OCI-M1 (cell line): ENCODE results near the gene B3GAT2.

Experiments
- DNase-seq: peaks from one replicate; lab custom pipeline; 2025; lab: John Stamatoyannopoulos, UW

The B3GAT2 gene

DNA sequence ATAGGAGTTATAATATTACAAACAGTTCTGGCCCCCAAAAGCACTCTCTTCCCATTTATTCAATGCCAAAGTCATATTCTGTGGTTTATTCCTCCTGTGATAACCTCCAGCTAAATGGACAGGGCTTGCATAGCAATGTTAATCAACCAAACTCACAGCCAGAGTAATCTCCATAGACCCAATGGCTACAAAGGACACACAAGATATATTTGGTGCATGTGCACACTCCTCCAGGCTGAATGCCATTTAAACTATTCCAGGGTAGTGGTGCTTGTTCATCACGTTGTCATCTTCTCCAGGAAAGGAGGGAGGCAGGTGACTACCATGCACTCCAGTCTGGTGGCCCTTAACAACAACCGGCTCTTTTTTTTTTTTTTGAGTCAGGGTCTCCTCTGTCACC, 56.8 kb downstream of the B3GAT2 start:
- no peak for DNase-seq

DNA sequence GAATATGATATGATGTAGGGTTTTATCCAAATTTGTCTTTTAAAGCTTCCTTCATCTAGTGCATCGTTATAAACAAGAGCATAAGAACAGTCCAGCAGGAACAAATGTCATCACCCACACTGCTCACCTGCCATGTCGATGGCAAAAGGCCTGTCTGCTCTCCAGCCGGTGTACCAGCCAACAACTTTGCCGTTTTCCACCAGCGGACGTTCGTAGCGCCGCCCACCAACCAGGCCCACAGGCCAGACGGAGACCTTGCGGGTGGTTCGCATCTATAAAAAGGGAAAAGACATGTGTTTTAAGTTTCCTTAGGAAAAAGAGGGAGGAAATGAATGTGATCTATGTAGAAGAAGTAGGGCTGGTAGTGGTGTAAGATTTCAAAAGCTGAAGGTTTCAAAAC, 62.9 kb downstream of the B3GAT2 start:
- no peak for DNase-seq

DNA sequence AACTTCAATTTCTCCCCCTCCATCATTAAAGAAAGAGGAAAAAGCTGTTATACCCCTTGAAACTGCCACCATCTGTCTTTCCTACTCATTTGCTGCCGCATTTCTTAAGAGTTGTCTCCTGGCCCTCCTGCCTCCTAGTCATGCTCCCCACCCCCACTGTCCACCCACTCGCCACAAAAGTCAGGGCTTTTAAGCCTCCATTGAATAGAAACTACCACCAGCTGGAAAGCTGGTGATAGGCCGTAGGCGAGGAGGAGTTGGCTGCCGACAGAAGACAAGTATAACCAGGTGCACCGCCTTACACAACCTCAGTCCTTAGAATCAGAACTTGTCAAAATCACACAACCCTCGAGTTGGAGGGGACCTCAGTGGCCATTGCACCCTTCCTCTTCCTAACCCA, 67.6 kb downstream of the B3GAT2 start:
- no peak for DNase-seq

DNA sequence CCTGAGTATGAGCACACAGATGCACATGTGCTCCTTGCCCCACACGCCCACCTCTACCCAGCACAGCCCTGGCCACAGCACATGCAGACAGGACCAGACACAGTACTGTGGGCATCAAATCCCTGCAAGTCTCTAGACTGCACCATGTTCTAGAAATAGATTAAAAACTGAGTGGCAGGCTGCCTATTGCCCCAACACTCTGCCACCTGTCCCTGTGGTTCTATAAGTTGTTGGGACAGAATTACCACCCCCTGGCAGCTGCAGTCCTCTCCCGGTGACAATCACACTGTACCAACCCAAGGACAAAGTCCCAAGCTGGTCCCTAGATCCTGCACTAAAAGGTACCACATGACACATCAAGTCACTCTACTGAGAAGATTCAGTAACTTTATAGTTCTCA, 70.2 kb downstream of the B3GAT2 start:
- no peak for DNase-seq

DNA sequence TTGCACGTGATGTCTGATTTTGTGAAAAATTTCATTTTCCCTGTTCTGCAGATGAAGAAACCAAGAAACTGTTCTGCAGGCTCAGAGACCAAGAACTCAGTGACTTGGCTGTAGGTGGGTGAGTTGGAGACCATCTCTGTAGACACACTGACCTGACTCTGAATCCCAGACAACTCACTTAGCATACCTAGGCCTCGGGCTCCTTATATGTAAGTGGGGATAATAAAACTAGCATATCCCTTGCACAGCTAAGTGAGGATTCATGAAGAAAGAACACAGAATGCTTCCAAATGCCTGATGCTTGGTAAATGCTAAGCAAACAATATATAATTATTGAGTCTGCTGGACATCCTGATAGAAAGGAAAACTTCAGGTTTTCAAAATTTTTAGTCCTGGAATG, 70.8 kb downstream of the B3GAT2 start:
- no peak for DNase-seq

DNA sequence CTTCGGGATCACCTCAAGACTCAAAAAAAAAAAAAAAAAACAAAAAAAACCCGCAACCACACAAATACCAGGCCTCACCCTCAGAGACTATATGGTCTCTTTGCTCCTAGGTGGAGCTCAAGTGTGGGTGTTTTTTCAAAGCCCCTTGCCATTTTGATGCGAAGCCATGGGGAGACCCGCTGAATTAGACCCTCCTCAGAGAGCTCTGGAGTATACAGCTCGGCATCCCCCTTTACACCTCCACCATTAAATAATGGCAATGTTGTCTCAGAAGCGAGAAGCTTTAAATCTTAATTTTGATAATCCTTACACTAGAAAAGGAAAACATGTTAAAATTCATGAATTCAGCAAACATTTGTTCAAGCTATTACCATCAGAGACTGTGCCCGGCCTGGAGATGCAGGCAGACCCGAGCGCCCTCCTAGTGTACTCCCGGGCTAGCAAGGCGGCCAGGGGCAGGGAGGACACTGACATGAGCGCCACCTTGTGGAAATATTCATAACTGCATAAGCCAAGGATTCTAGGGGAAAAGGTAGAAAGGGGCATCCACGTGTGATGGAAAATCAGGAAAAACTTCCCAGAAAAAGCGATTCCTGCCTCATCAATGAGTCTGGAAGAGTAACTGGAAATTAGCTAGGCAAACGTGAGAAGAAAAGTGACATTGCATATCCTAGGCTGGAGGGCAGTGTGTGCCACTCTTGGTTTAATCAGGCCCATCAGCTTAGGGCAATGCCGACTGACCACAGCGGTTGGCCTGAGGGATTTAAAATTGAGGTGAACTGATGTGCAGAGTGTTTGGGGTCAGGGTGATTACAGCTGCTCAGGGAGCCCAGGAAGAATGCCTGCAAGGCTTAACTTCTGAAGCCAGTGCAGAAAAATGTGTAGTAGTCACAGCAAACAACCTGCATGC, 72.5 kb downstream of the B3GAT2 start:
- peak; percentile 84 for DNase-seq

DNA sequence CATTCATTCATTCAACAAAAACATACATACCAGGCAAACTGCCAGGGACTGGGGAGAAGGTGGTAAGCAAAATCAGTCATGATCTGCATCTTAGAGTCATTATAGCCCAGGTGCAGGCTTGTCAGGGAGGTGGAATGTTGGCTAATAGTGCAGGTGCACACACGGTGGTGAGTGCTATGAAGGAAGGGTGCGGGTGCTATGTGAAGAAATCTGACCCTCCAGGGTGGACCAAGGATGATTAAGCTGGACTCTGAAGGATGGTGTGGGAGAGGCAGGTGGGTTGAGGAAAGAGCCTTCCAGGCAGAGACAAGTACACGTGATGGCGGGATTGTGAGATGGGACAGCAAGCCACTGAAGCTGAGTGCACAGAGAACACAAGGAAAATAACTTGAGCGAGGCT, 77.4 kb downstream of the B3GAT2 start:
- DNase-seq: no peak

DNA sequence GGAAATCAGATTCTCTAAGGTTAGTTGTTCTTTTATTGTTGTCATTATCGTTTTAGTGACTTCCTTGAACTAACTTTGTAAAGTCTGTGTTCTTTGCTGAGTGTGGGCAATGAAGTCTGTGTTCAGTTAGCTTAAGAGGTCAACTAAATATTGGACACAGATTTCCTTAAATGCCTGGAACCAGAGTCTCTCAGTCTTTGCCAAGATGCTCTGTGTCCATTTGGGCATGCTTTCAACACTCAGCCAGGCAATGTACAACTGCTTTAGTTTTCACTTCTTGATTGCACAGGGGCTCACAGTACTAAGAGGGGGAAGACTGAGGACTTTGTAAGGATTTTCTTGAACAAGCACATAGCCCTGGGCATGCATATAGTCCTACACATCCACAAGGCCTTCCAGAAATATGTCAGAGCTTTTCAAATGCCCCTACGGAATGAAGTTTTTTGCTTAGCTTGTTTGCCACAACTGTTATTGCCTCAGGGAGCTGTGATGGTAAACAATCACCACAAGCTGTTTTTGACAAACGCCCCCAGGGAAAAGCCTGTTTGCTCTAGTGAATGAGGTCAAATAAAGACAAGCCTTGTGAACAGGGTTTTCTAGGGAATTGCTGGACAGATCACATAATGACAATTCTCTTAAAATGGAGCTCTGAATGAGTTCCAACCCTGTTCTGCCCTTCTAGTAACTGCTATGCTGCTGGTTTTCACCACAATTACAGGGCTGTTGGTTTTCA, 82.5 kb downstream of the B3GAT2 start:
- no peak for DNase-seq

DNA sequence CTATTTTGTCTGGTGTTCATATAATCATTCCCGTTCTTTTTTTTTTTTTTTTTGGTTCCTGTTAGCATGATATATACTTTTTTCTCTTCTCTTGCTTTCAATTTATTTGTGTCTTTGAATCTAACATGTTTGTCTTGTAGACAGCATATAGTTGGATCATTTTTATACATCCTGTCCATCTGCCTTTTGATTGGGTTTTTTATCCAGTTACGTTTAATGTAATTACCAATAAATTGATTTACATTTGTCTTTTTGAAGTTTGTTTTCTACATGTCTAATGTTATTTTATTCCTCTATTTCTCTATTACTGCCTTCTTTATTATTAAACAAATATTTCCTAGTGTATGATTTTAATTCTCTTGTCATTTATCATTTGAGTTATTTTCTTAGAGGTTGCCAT, 84.4 kb downstream of the B3GAT2 start:
- no peak for DNase-seq

DNA sequence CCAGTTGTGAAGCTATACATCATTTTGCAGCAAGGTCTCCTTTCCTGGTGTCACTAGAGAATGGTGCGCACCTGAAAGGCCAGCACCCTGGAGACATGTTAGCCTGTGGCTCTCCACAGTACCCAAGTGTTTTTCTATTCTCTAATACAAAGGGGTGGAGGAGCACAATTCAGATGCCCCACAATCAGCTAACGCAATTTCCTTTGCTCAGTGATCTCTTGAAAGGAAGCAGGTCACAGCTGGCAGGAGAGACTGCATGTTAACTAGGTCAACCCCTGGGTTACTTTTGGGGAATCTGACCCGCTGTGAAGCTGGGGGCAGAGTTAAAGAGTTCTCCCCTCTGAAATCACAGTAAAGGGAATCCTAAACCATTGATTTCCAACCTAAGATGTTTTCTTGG, 92.5 kb downstream of the B3GAT2 start:
- no peak for DNase-seq

DNA sequence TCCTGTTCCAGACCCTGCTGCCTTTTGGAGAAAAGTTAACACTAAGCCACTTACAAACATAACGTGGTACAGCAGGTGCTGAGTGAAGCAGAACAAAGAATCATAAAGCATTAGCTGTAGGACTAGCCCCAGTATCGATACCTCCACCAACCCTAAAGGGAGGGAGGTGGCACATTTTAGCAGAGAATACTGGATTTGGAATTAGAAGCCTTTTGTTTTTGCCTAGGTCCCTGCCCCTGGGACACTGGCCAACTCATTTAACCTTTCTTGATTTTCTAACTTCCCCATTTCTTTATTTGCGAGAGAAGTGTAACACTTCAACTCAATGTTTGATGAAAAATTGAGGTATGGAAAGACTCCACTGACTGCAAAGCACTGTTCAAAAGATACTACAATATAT, 93.5 kb downstream of the B3GAT2 start:
- DNase-seq: peak; percentile 25

DNA sequence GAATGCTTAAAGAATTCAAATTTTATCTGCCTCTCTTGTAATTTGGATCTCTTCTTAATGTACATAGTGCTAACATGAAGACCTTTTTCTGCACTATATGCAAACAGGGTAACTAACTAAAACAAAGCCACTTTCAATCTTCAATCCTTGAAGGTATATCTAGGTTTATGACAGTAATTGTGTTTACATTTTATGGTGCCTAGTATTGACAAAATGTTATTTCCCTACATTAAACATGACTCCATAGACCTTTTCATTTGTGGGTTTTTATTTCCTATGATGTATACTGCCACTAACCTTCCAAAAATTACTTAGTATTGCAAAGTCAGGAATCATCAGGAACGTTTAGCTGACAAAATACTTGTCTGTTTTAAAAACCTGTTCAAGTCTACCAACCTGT, 95.9 kb downstream of the B3GAT2 start:
- DNase-seq: no peak

DNA sequence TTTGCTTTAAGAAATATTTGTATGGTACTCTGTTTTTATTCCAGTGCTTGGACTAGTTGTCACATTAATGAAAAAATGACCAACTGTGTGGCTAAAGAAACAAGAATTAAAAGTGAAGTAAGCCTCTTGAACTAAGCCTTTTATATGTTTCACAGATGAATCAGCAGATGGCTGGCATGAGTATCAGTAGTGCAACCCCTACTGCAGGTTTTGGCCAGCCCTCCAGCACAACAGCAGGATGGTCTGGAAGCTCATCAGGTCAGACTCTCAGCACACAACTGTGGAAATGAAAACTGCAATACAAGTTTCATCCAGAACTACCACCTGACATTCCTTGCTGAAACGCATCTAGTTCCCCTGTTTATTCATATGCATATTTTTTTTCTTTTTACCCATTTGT, 96.8 kb downstream of the B3GAT2 start:
- no peak for DNase-seq

DNA sequence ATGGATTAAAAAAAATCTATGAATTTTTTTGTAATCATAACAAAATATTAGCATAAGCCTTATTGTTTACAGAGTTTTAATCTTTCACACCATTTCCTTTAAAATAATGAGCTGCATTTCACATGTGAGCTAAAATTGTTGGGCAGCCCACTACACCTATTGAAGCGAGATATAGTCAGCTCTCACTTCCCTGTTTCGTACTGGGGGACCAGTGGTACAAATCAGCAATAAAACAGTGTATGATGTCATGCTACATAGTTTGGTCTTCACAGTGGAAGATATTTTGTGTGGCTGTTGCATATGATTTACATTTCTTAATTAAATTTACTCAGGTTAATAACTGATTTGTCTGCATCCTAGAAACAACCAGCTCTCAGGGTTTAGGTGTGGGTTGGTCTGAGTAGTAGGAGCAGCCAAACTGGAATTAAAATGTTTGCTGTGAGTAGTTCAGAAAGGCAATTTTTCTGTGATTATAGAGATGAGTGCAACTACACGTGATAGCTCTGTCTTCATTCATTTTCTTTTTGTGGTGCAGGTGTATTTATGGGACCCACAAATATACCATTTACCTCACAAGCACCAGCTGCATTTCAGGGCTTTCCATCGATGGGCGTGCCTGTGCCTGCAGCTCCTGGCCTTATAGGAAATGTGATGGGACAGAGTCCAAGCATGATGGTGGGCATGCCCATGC, 99.3 kb downstream of the B3GAT2 start:
- no peak for DNase-seq

DNA sequence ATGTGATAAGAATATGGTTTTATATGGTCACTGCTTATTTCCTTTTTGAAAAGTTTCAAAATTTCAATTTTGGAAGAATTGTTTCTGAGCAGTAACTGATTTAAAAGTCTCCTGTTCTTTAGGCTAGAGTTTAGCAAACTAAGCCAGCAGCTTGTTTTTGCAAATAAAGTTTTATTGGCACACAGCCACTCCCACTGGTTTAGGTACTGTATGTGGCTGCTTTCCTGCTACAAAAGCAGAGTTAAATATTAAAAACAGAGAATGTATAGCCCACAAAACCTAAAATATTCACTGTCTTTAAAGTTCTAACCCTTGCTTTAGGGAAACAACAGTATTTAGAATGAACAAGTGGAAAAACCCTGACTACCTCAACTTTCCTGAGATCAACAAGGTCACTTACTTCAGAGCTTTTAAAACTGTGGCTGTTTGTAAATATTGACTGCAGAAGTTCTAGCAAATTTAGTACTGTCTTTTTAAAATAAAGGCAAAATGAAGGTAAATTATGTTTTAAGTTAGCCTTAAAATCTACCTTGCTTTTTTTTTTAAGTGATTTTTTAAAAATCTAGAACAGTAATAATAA, 104.1 kb downstream of the B3GAT2 start:
- no peak for DNase-seq

DNA sequence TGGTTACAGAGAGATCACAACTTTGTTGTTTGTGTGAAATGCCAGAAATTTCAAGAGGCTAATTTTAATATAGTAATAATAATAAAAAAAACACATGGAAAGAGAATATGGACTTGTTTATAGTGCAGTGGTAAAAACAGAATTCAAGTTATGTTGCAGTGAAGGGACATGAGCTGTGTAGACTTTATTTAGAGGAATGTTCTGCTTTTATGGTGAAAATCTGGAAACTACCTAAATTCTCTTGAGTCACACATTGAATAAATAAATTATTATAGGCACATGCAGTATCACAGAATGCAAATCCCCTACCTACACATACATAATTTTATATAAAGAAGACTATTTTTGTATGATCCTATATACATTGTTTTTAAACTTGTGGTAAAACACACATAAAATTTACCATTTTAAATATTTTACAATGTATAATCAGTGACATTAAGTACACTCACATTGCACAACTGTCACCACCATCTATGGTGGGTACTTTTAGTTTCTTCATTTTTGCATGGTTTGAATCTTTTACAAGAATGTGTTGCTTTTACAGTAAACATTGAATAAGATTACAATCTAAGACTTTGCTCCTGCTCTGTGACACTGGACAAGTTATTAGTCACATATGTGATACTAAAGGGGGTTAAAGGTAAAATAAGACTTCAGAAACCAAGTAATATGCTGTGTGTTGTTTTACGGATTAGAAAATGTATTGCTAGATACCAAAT, 107.4 kb downstream of the B3GAT2 start:
- no peak for DNase-seq

DNA sequence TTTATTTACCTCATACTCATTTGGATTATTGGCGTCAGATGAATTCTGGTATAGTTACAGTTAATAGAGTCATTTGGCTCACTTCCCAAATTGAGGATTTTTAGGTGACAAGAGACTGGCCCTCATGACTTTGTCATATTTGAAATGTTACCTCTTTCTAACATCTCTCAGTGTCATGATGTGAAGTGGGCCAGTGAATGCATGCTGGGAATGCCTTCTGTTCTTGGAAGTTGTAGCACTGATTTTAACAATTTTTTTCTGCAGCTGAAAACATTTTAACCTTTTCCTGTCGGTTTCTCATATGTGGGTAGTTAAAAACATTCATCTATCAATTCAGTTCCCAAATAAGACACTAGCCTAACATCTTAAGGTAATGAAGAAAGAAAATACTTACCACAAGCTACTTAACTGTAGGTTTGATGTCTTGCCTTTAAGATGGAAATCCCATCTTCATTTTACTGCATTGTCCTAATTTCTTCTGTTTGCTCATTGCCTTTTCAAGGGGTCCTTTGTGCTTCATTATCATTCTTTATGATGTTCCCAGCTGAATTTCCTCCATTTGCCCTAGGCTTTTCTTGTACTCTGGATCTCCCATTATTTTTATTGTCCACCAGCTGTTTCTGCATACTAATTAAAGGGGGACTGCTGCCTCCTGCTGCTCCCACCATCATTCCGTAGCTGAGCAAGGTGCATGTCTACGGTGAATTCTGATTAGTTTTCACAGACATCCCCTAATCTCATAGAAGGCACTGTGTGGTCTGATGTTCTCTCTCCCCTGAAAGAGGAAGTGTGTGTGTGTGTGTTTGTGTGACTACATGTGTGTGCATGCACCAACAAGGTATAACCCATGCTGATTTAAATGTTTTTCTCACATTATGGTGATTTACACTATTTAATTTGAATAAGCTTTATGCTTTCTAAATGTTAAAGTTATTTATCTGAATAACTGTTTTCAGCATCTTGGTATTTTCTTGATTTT, 109.5 kb downstream of the B3GAT2 start:
- DNase-seq: no peak

DNA sequence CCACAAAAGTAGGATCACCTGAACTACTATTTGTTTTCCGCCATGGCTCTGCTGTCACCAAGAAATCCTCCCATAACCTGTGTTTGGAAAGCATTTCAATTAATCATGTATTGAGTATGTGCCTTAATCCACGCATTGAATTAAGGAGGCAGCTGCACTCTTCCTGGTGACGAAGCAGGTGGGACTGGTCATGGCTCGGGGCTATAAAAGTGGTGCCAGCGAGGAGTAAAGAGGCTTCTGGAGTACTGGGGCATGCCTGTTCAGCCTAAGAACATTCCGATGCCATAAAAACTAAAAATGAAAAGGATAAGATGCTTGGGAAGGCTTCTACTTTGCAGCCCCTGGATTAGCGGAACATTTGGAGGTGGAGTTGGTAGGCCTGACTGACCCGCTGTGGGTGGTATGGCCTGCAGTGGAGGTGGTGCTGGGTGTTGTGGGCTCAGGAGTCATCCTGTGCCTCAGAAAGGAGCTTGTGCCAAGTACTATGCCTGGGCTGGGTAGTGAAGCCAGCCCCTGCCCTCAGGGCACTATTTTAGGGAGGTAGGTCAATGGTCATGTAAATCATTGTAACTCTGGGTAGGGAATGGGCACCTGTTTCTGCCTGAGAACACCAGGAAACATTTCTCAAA, 110.5 kb downstream of the B3GAT2 start:
- no peak for DNase-seq

DNA sequence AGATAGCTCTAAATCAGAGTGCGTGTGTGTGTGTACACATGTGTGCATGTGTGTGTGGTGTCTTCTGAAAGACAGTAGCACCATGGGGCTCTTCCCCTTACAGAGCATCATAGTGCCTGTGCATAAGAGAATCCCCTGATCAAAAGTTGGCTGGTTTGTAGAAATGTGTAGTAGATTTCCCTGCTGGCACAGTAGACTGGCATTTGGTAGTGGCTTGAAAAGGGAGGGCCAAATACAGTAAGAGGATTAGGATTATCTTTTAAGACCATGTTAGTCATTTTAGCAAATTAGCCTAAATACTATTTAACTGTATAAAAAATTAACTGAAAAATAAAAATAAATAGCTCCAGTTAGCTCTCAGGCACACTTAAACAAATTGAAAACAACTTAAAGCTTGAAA, 112.6 kb downstream of the B3GAT2 start:
- no peak for DNase-seq

DNA sequence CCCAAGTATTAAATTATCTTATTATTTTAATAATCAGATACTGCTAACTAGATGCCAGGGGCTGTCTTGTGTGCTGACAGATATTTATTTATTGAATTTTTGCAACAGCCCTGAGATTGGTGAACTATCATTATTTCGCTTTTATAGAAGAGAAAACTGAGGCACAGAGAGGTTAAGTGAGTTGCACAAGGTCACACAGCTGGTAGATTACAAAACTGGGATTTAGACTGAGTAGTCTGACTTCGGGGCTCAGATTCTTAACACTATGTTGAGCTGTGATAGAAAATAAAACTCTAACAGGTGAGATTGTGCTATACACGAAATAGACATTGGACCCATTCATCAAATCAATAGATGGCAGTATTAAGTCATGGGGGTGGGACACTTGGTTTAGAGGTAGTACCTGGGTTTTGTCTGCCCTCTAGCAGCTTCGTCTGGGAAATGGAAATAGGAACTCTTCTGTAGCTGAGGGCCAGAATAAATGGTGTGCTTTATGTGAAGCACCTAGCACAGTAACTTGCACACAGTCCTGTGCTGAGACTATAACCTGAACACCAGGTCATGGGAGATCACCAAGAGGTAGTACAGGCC, 113.4 kb downstream of the B3GAT2 start:
- DNase-seq: no peak
